Caco-2 (cell line): Measurements from ENCODE around the gene DNMT3A. TPM values are rescaled to one million over a fixed set of nuclear protein-coding genes. Genes with fewer than 3 reads are reported as not detected.

Experiments
- BruUV-seq: library from RNA; stranded (reverse); fragments of 400-500 nt; replicated peaks from 2 replicates; lab custom pipeline; 2021; lab: Mats Ljungman, UMichigan
- CTCF ChIA-PET: fragments of 300-600 bp; sonication (Branson Sonifier 250); formaldehyde crosslinking; loops from one replicate; lab custom pipeline; 2022; ENCODE audit warnings: antibody characterized with exemption; lab: Charles Lee
- POLR2A ChIA-PET: fragments of 300-600 bp; sonication (Branson Sonifier 250); formaldehyde crosslinking; loops from one replicate; lab custom pipeline; 2022; ENCODE audit warnings: antibody characterized with exemption; lab: Charles Lee
- DNase-seq, 2 experiments: peaks; one replicate each; pipeline versions ENCODE4 v3.0.0 to v3.0.0-alpha.2; 2020 to 2022
- H3K27me3 ChIP-seq: replicated peaks from 2 replicates; pipeline ENCODE4 v1.6.0; 2011; ENCODE audit warnings: low read length; ENCODE audit not compliant: control insufficient read depth, insufficient read depth
- H3K36me3 ChIP-seq: 2 replicates; pipeline ENCODE4 v1.5.1; 2011; ENCODE audit warnings: low read length; ENCODE audit not compliant: control insufficient read depth, insufficient read depth
- H3K4me1 ChIP-seq: fragments of 250-450 bp; sonication (Bioruptor Pico); 2 replicates; pipeline ENCODE4 v1.5.1; 2020; ENCODE audit warnings: mild to moderate bottlenecking
- H3K4me3 ChIP-seq: 2 replicates; pipeline ENCODE4 v1.5.1; 2011; ENCODE audit warnings: low read depth, mild to moderate bottlenecking, control low read depth, low read length
- H3K9me3 ChIP-seq: fragments of 250-450 bp; sonication (Bioruptor Pico); 2 replicates; pipeline ENCODE4 v1.5.1; 2020; ENCODE audit warnings: mild to moderate bottlenecking, moderate library complexity
- H3K27ac Mint-ChIP-seq: one replicate; pipeline ENCODE4 v1.8.0; 2022; ENCODE audit warnings: mixed read lengths; ENCODE audit not compliant: unreplicated experiment
- H3K27me3 Mint-ChIP-seq: one replicate; pipeline ENCODE4 v1.8.0; 2022; ENCODE audit warnings: mixed read lengths; ENCODE audit not compliant: insufficient read depth, unreplicated experiment
- H3K36me3 Mint-ChIP-seq: one replicate; pipeline ENCODE4 v1.8.0; 2022; ENCODE audit warnings: mild to moderate bottlenecking, mixed read lengths; ENCODE audit not compliant: insufficient read depth, unreplicated experiment
- H3K4me1 Mint-ChIP-seq: one replicate; pipeline ENCODE4 v1.8.0; 2022; ENCODE audit warnings: low read depth, mixed read lengths; ENCODE audit not compliant: unreplicated experiment
- H3K4me3 Mint-ChIP-seq: one replicate; pipeline ENCODE4 v1.8.0; 2022; ENCODE audit warnings: mild to moderate bottlenecking, moderate library complexity, mixed read lengths; ENCODE audit not compliant: unreplicated experiment
- H3K9me3 Mint-ChIP-seq: one replicate; pipeline ENCODE4 v1.8.0; 2022; ENCODE audit warnings: mixed read lengths; ENCODE audit not compliant: unreplicated experiment
- intact Hi-C: fragments of 100-400 bp; cut with micrococcal nuclease; formaldehyde crosslinking; loops from one replicate; pipeline ENCODE4 v1.10.0; 2022; ENCODE audit not compliant: unreplicated experiment
- total RNA-seq: library from RNA; stranded (reverse); gene quantifications from 2 replicates; pipeline ENCODE4 v1.2.3, GENCODE V29; 2022
- TF ChIP-seq, protein P1 (sequence below), 2 experiments: fragments of 200-600 bp in 1 of 2; IDR thresholded peaks; 1 replicate in 1 of 2; 2 replicates in 1 of 2; pipeline versions ENCODE4 v1.5.1 to v1.8.0; 2011 to 2022; ENCODE audit warnings: antibody characterized with exemption in 1 of 2, control low read depth in 1 of 2, inconsistent platforms in 1 of 2, low read depth in 1 of 2, low read length in 1 of 2, mild to moderate bottlenecking in 1 of 2, moderate library complexity in 1 of 2; ENCODE audit not compliant: insufficient read depth in 1 of 2, severe bottlenecking in 1 of 2, unreplicated experiment in 1 of 2

Gene DNMT3A
- total RNA-seq, 1 experiment from 2014 or later: 72.2 TPM

DNA sequence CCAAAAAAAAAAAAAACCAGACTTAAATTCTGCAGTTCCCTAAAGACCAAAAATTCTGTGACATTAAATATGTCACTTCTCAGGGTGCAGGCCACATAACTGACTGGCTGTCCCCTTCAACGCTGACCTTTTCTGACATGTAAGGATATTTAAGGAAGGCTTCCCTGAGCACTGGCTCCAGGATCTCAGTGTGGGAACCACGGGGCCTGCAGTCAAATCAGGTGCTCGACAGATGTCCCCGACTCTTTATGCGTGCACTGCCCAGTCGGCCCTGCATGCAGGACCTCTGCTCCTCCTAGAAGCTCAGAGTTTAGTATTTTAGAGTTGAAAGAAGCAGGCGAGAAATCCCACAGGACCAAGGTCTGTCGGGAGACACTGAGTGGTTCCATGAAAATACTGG, 104.0 kb downstream of the DNMT3A start:
- no peak overlapping the region for H3K4me3 ChIP-seq
- no peaks in the 10 kb centered on the region for H3K4me1 ChIP-seq
- no peaks in the 10 kb centered on the region for H3K9me3 Mint-ChIP-seq
- no peaks in the 10 kb centered on the region for H3K27me3 Mint-ChIP-seq
- no peaks in the 10 kb centered on the region for H3K27me3 ChIP-seq
- no peak overlapping the region for H3K4me3 Mint-ChIP-seq
- H3K36me3 ChIP-seq: peaks cover 6% of the 10 kb centered on the region
- CTCF ChIA-PET: no interaction called here
- no peak for DNase-seq
- no peak overlapping the region for H3K27ac Mint-ChIP-seq
- peaks cover 60% of the 10 kb centered on the region for H3K36me3 Mint-ChIP-seq
- H3K9me3 ChIP-seq: no peaks in the 10 kb centered on the region
- POLR2A ChIA-PET: no interaction called here
- TF ChIP-seq, protein P1, sequence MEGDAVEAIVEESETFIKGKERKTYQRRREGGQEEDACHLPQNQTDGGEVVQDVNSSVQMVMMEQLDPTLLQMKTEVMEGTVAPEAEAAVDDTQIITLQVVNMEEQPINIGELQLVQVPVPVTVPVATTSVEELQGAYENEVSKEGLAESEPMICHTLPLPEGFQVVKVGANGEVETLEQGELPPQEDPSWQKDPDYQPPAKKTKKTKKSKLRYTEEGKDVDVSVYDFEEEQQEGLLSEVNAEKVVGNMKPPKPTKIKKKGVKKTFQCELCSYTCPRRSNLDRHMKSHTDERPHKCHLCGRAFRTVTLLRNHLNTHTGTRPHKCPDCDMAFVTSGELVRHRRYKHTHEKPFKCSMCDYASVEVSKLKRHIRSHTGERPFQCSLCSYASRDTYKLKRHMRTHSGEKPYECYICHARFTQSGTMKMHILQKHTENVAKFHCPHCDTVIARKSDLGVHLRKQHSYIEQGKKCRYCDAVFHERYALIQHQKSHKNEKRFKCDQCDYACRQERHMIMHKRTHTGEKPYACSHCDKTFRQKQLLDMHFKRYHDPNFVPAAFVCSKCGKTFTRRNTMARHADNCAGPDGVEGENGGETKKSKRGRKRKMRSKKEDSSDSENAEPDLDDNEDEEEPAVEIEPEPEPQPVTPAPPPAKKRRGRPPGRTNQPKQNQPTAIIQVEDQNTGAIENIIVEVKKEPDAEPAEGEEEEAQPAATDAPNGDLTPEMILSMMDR (IDR thresholded peaks at IDR 0.05; ENCODE audit: insufficient read depth in 1 of 2, low read depth in 1 of 2, low read length in 1 of 2, severe bottlenecking in 1 of 2, unreplicated experiment in 1 of 2): no peak
- H3K4me1 Mint-ChIP-seq: no peaks in the 10 kb centered on the region
- intact Hi-C loops: no loop called here
- BruUV-seq: no TSS peak

DNA sequence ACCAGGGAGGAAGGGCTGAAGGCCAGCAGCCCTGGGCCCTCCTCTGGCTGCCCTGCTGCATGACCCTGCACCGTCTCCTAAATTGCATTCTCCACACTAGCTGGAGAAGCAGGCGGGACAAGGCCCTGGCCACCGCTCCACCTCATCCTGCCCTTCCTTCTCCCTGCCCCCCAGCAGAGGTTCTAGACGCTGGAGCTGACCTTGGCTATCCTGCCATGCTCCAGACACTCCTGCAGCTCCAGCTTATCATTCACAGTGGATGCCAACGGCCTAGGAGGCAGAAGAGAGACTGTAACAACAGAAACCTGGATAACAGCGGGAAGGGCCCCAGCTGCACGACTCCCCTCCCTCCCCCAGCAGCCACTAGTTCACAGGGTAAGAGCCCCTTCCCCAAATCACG, 105.0 kb downstream of the DNMT3A start:
- peaks cover 5% of the 10 kb centered on the region for H3K36me3 ChIP-seq
- DNase-seq: no peak
- BruUV-seq: no TSS peak
- H3K4me3 ChIP-seq: no peak overlapping the region
- Mint-ChIP-seq H3K4me1 (no peaks in the 10 kb centered on the region), H3K9me3 (no peaks in the 10 kb centered on the region), H3K36me3 (peaks cover 50% of the 10 kb centered on the region), H3K27me3 (no peaks in the 10 kb centered on the region), H3K27ac (no peak overlapping the region), H3K4me3 (no peak overlapping the region)
- ChIA-PET CTCF (no interaction called here), POLR2A (no interaction called here)
- intact Hi-C loops: no loop called here
- H3K9me3 ChIP-seq: no peaks in the 10 kb centered on the region
- TF ChIP-seq, protein P1 (IDR thresholded peaks at IDR 0.05; ENCODE audit: insufficient read depth in 1 of 2, low read depth in 1 of 2, low read length in 1 of 2, severe bottlenecking in 1 of 2, unreplicated experiment in 1 of 2): no peak
- no peaks in the 10 kb centered on the region for H3K27me3 ChIP-seq
- no peaks in the 10 kb centered on the region for H3K4me1 ChIP-seq

DNA sequence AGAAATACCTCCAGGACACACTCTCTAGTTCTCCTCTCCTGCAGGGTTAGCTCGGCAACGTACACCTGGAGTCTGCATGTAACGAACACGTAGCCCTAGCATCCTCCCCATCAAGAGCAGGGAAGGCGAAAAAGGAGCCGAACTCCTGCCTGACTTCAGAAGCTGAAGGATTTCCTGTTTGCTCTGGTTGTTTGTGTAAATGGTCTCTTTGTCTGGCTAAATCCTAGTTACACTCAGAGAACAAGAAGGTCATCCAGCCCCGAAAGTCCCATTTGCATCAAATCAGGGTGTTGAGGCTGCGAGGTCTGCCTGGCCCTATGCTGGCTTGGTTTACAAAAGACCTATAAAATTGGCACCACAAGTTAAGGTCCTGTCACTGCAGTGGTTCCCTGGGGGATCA, 107.0 kb downstream of the DNMT3A start:
- TF ChIP-seq, protein P1 (IDR thresholded peaks at IDR 0.05; ENCODE audit: insufficient read depth in 1 of 2, low read depth in 1 of 2, low read length in 1 of 2, severe bottlenecking in 1 of 2, unreplicated experiment in 1 of 2): no peak
- no peak overlapping the region for H3K27ac Mint-ChIP-seq
- H3K9me3 Mint-ChIP-seq: no peaks in the 10 kb centered on the region
- H3K4me3 Mint-ChIP-seq: no peak overlapping the region
- CTCF ChIA-PET: no interaction called here
- no peaks in the 10 kb centered on the region for H3K4me1 Mint-ChIP-seq
- H3K27me3 ChIP-seq: no peaks in the 10 kb centered on the region
- no peak for DNase-seq
- intact Hi-C loops: no loop called here
- H3K27me3 Mint-ChIP-seq: no peaks in the 10 kb centered on the region
- H3K36me3 ChIP-seq: peaks cover 5% of the 10 kb centered on the region
- no TSS peak for BruUV-seq
- no peak overlapping the region for H3K4me3 ChIP-seq
- peaks cover 36% of the 10 kb centered on the region for H3K36me3 Mint-ChIP-seq
- no peaks in the 10 kb centered on the region for H3K4me1 ChIP-seq
- POLR2A ChIA-PET: no interaction called here
- no peaks in the 10 kb centered on the region for H3K9me3 ChIP-seq
